Fibroblast of lung (primary cell): ENCODE data around the gene POLD3. TPM values are rescaled to one million over a fixed set of nuclear protein-coding genes. Genes with fewer than 3 reads are reported as not detected.

Experiments used
- DNase-seq, 2 donors: peaks; one replicate each; pipeline versions ENCODE4 v3.0.0 to v3.0.0-alpha.2; 2010; ENCODE audit warnings: low read depth in 2 of 2
- H2AFZ ChIP-seq: 2 replicates; pipeline ENCODE4 v1.5.1; 2012; ENCODE audit warnings: low read length, control low read depth, inconsistent platforms
- H3K27ac ChIP-seq: 2 replicates; pipeline ENCODE4 v1.5.1; 2011; ENCODE audit warnings: low read length, control low read depth; ENCODE audit not compliant: insufficient read depth
- H3K27me3 ChIP-seq: 2 replicates; pipeline ENCODE4 v1.5.1; 2011; ENCODE audit warnings: mild to moderate bottlenecking, low read length; ENCODE audit not compliant: control insufficient read depth, insufficient read depth
- H3K36me3 ChIP-seq: 2 replicates; pipeline ENCODE4 v1.5.1; 2011; ENCODE audit warnings: low read length; ENCODE audit not compliant: control insufficient read depth, insufficient read depth
- H3K4me1 ChIP-seq: 2 replicates; pipeline ENCODE4 v1.5.1; 2011; ENCODE audit warnings: low read length; ENCODE audit not compliant: control insufficient read depth, insufficient read depth; ENCODE audit errors: extremely low read depth
- H3K4me2 ChIP-seq: 2 replicates; pipeline ENCODE4 v1.5.1; 2011; ENCODE audit warnings: low read length, control low read depth; ENCODE audit not compliant: insufficient read depth; ENCODE audit errors: extremely low read depth
- H3K4me3 ChIP-seq, 4 experiments: fragments of 200-600 bp in 1 of 4; sonication (generic) in 1 of 4; replicated peaks in 1 of 4; 2 replicates each; pipeline ENCODE4 v1.5.1; 2011 to 2016; ENCODE audit warnings: low read length in 4 of 4, low read depth in 3 of 4, mild to moderate bottlenecking in 3 of 4, control low read depth in 2 of 4, inconsistent platforms in 1 of 4, mixed read lengths in 1 of 4; ENCODE audit not compliant: insufficient read depth in 1 of 4; ENCODE audit errors: control extremely low read depth in 1 of 4
- H3K79me2 ChIP-seq: 2 replicates; pipeline ENCODE4 v1.5.1; 2012; ENCODE audit warnings: mild to moderate bottlenecking, low read length, inconsistent platforms; ENCODE audit not compliant: control insufficient read depth, insufficient read depth
- H3K9ac ChIP-seq: 2 replicates; pipeline ENCODE4 v1.5.1; 2011; ENCODE audit warnings: mild to moderate bottlenecking, low read length, control low read depth; ENCODE audit not compliant: insufficient read depth
- H3K9me3 ChIP-seq: 2 replicates; pipeline ENCODE4 v1.5.1; 2012; ENCODE audit warnings: low read depth, low read length; ENCODE audit not compliant: control insufficient read depth, insufficient read depth
- H4K20me1 ChIP-seq: 2 replicates; pipeline ENCODE4 v1.5.1; 2011; ENCODE audit warnings: low read length; ENCODE audit not compliant: control insufficient read depth, insufficient read depth; ENCODE audit errors: extremely low read depth
- CTCF ChIP-seq, 2 donors: IDR thresholded peaks in 1 of 2; conservative IDR thresholded peaks in 1 of 2; 1 replicate in 1 of 2; 2 replicates in 1 of 2; pipeline ENCODE4 v1.5.1; 2011 to 2012; ENCODE audit warnings: low read length in 2 of 2, control low read depth in 1 of 2, inconsistent platforms in 1 of 2, low read depth in 1 of 2, mild to moderate bottlenecking in 1 of 2
- EZH2 ChIP-seq: IDR thresholded peaks from 2 replicates; pipeline ENCODE4 v1.5.1; 2012; ENCODE audit warnings: low read length, control low read depth, mild to moderate bottlenecking; ENCODE audit errors: missing control alignments
- polyA plus RNA-seq, 2 donors: library from polyadenylated mRNA; depleted of rRNA in 1 of 2; stranded (reverse) in 1 of 2; unstranded in 1 of 2; fragments of >200 nt; gene quantifications; 2 replicates each; pipeline ENCODE4 v1.2.1, GENCODE V29; 2011 to 2012; ENCODE audit warnings: missing spikeins in 1 of 2
- total RNA-seq: library from RNA; depleted of rRNA; stranded (reverse); fragments of >200 nt; gene quantifications from 2 replicates; pipeline ENCODE4 v1.2.1, GENCODE V29; 2014

The POLD3 gene
- total and polyA plus RNA-seq, 2 donors (not counting 1 experiment from before 2014, with no cell fraction given), result 9.1 to 13.7 TPM

- H3K4me2 ChIP-seq, result no peak overlapping the region
- TF ChIP-seq CTCF (conservative IDR thresholded peaks at IDR 0.05 in 1 of 2, IDR thresholded peaks at IDR 0.05 in 1 of 2; ENCODE audit: low read depth in 1 of 2, low read length in 2 of 2), result no peak
- TF ChIP-seq EZH2, result no peak
- no peaks in the 10 kb centered on the region for H4K20me1 ChIP-seq
- H3K27ac ChIP-seq, result no peak overlapping the region
- H3K36me3 ChIP-seq, result no peaks in the 10 kb centered on the region
- H3K9me3 ChIP-seq, result no peaks in the 10 kb centered on the region
- peak in 1 of 2 donors; percentile 41 for DNase-seq
- peaks cover 4% of the 10 kb centered on the region for H3K4me1 ChIP-seq
- no peak overlapping the region for H3K4me3 ChIP-seq
- no peaks in the 10 kb centered on the region for H3K79me2 ChIP-seq
- H3K27me3 ChIP-seq, result no peaks in the 10 kb centered on the region
- no peak overlapping the region for H3K9ac ChIP-seq
- H2AFZ ChIP-seq, result no peak overlapping the region
Measured at GRCh38 chr11:74678591-74679512, 86.5 kb downstream of the POLD3 start.

GRCh38 chr11:74679513-74679865 lies 87.1 kb downstream of the POLD3 start:
- DNase-seq, result no peak
- no peak overlapping the region for H3K27ac ChIP-seq
- H3K4me3 ChIP-seq, result no peak overlapping the region

More at GRCh38 chr11:74679513-74679865, 87.1 kb downstream of the POLD3 start:
- Histone ChIP-seq H3K4me2 (no peak overlapping the region), H3K9me3 (no peaks in the 10 kb centered on the region), H4K20me1 (no peaks in the 10 kb centered on the region), H3K36me3 (no peaks in the 10 kb centered on the region), H2AFZ (no peak overlapping the region), H3K9ac (no peak overlapping the region), H3K27me3 (no peaks in the 10 kb centered on the region), H3K79me2 (no peaks in the 10 kb centered on the region), H3K4me1 (peaks cover 5% of the 10 kb centered on the region)
- TF ChIP-seq CTCF (conservative IDR thresholded peaks at IDR 0.05 in 1 of 2, IDR thresholded peaks at IDR 0.05 in 1 of 2; ENCODE audit: low read depth in 1 of 2, low read length in 2 of 2) (no peak), EZH2 (no peak)
